IMR-90 (cell line): ENCODE measurements around the gene KCNIP1. TPM values are rescaled to one million over a fixed set of nuclear protein-coding genes. Genes with fewer than 3 reads are reported as not detected.

Source experiments
- ATAC-seq: fragments of 200-7000 bp; cut with Tn5 transposase; 2 replicates; pipeline ENCODE4 v1.9.1; 2020; ENCODE audit warnings: low read depth, mild to moderate bottlenecking, moderate library complexity
- BruUV-seq: library from RNA; stranded (reverse); fragments of 400-500 nt; replicated peaks from 2 replicates; lab custom pipeline; 2021; lab: Mats Ljungman, UMichigan
- CTCF ChIA-PET: fragments of 300-600 bp; formaldehyde crosslinking; extraction: SDS; loops from one replicate; lab custom pipeline; 2021; ENCODE audit warnings: antibody characterized with exemption; lab: Yijun Ruan, JAX
- POLR2A ChIA-PET: fragments of 300-600 bp; sonication (Branson Sonifier 250); formaldehyde crosslinking; loops from one replicate; lab custom pipeline; 2022; ENCODE audit warnings: antibody characterized with exemption; ENCODE audit not compliant: unreplicated experiment; lab: Charles Lee
- DNase-seq: peaks from one replicate; pipeline ENCODE4 v3.0.0; 2013
- H2AFZ ChIP-seq: replicated peaks from 2 replicates; pipeline ENCODE3; 2013; ENCODE audit warnings: low read length, mild to moderate bottlenecking; ENCODE audit not compliant: poor library complexity
- H2AK5ac ChIP-seq: 2 replicates; pipeline ENCODE4 v1.6.1; 2013; ENCODE audit warnings: low read depth, low read length, inconsistent platforms
- H2AK9ac ChIP-seq: replicated peaks from 2 replicates; pipeline ENCODE3; 2013; ENCODE audit warnings: mild to moderate bottlenecking, low read depth, low read length, moderate library complexity; ENCODE audit not compliant: poor library complexity
- H2BK120ac ChIP-seq: 2 replicates; pipeline ENCODE4 v1.6.1; 2013; ENCODE audit warnings: low read depth, low read length, inconsistent platforms
- H2BK15ac ChIP-seq: 3 replicates; pipeline ENCODE4 v1.6.1; 2013; ENCODE audit warnings: low read depth, low read length, inconsistent platforms
- H2BK20ac ChIP-seq: 2 replicates; pipeline ENCODE4 v1.6.1; 2013; ENCODE audit warnings: low read depth, mild to moderate bottlenecking, inconsistent platforms, low read length, moderate library complexity
- H2BK5ac ChIP-seq: 2 replicates; pipeline ENCODE4 v1.6.1; 2013; ENCODE audit warnings: mild to moderate bottlenecking, low read depth, low read length, inconsistent platforms; ENCODE audit not compliant: poor library complexity, severe bottlenecking
- H3K14ac ChIP-seq: replicated peaks from 2 replicates; pipeline ENCODE4 v1.6.1; 2013; ENCODE audit warnings: low read depth, low read length, inconsistent platforms
- H3K18ac ChIP-seq: 2 replicates; pipeline ENCODE4 v1.6.1; 2013; ENCODE audit warnings: low read depth, low read length, control low read depth
- H3K23ac ChIP-seq: 2 replicates; pipeline ENCODE4 v1.6.1; 2013; ENCODE audit warnings: low read depth, low read length, inconsistent platforms
- H3K27ac ChIP-seq: 2 replicates; pipeline ENCODE4 v1.5.1; 2013; ENCODE audit warnings: mild to moderate bottlenecking, control low read depth, low read length; ENCODE audit not compliant: insufficient read depth
- H3K27me3 ChIP-seq: 2 replicates; pipeline ENCODE4 v1.6.1; 2013; ENCODE audit warnings: low read length; ENCODE audit not compliant: control insufficient read depth, insufficient read depth
- H3K36me3 ChIP-seq: 2 replicates; pipeline ENCODE4 v1.6.1; 2013; ENCODE audit warnings: low read length, mixed read lengths; ENCODE audit not compliant: control insufficient read depth, insufficient read depth
- H3K4ac ChIP-seq: 2 replicates; pipeline ENCODE4 v1.6.1; 2013; ENCODE audit warnings: low read depth, low read length, inconsistent platforms
- H3K4me1 ChIP-seq: 2 replicates; pipeline ENCODE4 v1.6.1; 2013; ENCODE audit warnings: low read length, mixed read lengths; ENCODE audit not compliant: control insufficient read depth, insufficient read depth
- H3K4me2 ChIP-seq: 2 replicates; pipeline ENCODE4 v1.6.1; 2013; ENCODE audit warnings: low read depth, mild to moderate bottlenecking, control low read depth, low read length, moderate library complexity
- H3K4me3 ChIP-seq: 2 replicates; pipeline ENCODE4 v1.5.1; 2013; ENCODE audit warnings: low read depth, mild to moderate bottlenecking, control low read depth, low read length, moderate library complexity; ENCODE audit not compliant: insufficient read depth
- H3K56ac ChIP-seq: 2 replicates; pipeline ENCODE4 v1.6.1; 2013; ENCODE audit warnings: low read length, inconsistent platforms; ENCODE audit not compliant: insufficient read depth; ENCODE audit errors: extremely low read depth
- H3K79me1 ChIP-seq, 2 experiments: 2 replicates each; pipeline ENCODE4 v1.6.1; 2013; ENCODE audit warnings: low read length in 2 of 2, inconsistent platforms in 1 of 2, low read depth in 1 of 2
- H3K9ac ChIP-seq: 2 replicates; pipeline ENCODE4 v1.6.1; 2013; ENCODE audit warnings: low read depth, low read length, control low read depth
- H3K9me1 ChIP-seq: 2 replicates; pipeline ENCODE4 v1.6.1; 2013; ENCODE audit warnings: low read length, inconsistent platforms; ENCODE audit not compliant: insufficient read depth
- H3K9me3 ChIP-seq: 2 replicates; pipeline ENCODE4 v1.6.1; 2013; ENCODE audit warnings: low read length; ENCODE audit not compliant: control insufficient read depth, insufficient read depth
- H4K20me1 ChIP-seq: 2 replicates; pipeline ENCODE4 v1.6.1; 2013; ENCODE audit warnings: low read length, inconsistent platforms; ENCODE audit not compliant: insufficient read depth
- H4K5ac ChIP-seq: 2 replicates; pipeline ENCODE4 v1.6.1; 2013; ENCODE audit warnings: mild to moderate bottlenecking, low read depth, low read length, control low read depth
- H4K8ac ChIP-seq, 2 experiments: 2 replicates each; pipeline ENCODE4 v1.6.1; 2013; ENCODE audit warnings: low read depth in 2 of 2, low read length in 2 of 2, control low read depth in 1 of 2, inconsistent platforms in 1 of 2
- H4K91ac ChIP-seq: 2 replicates; pipeline ENCODE4 v1.6.1; 2013; ENCODE audit warnings: low read depth, low read length, inconsistent platforms; ENCODE audit not compliant: insufficient read depth
- BHLHE40 ChIP-seq: fragments of 150-350 bp; IDR thresholded peaks from 2 replicates; pipeline ENCODE4 v1.6.1; 2016; ENCODE audit warnings: mild to moderate bottlenecking, low read depth, low read length
- CEBPB ChIP-seq: IDR thresholded peaks from 2 replicates; pipeline ENCODE4 v1.6.1; 2012; ENCODE audit warnings: low read depth, low read length, improper control_type of control experiment
- CHD1 ChIP-seq: IDR thresholded peaks from 2 replicates; pipeline ENCODE4 v1.6.1; 2012; ENCODE audit warnings: low read depth, low read length, improper control_type of control experiment
- CTCF ChIP-seq: conservative IDR thresholded peaks from 2 replicates; pipeline ENCODE4 v1.5.1; 2012; ENCODE audit warnings: mild to moderate bottlenecking, low read depth, low read length, improper control_type of control experiment
- ELK1 ChIP-seq: fragments of 150-350 bp; IDR thresholded peaks from 2 replicates; pipeline ENCODE4 v1.6.1; 2016; ENCODE audit warnings: low read depth, mild to moderate bottlenecking, low read length, moderate library complexity, borderline replicate concordance
- FOS ChIP-seq: fragments of 150-350 bp; IDR thresholded peaks from 2 replicates; pipeline ENCODE4 v1.6.1; 2016; ENCODE audit warnings: low read depth, low read length
- MAFK ChIP-seq: IDR thresholded peaks from 2 replicates; pipeline ENCODE4 v1.6.1; 2012; ENCODE audit warnings: low read depth, low read length, improper control_type of control experiment
- MAZ ChIP-seq: IDR thresholded peaks from 2 replicates; pipeline ENCODE4 v1.6.1; 2012; ENCODE audit warnings: low read depth, mild to moderate bottlenecking, low read length, improper control_type of control experiment, moderate library complexity, borderline replicate concordance
- MXI1 ChIP-seq: IDR thresholded peaks from 2 replicates; pipeline ENCODE4 v1.6.1; 2012; ENCODE audit warnings: low read depth, mild to moderate bottlenecking, low read length, moderate library complexity, borderline replicate concordance
- NFE2L2 ChIP-seq: fragments of 150-350 bp; IDR thresholded peaks from 2 replicates; pipeline ENCODE4 v1.6.1; 2016; ENCODE audit warnings: low read depth, mild to moderate bottlenecking, low read length
- POLR2A ChIP-seq: IDR thresholded peaks from 2 replicates; pipeline ENCODE4 v1.6.1; 2012; ENCODE audit warnings: mild to moderate bottlenecking, low read depth, low read length
- RAD21 ChIP-seq: IDR thresholded peaks from 2 replicates; pipeline ENCODE4 v1.6.1; 2012; ENCODE audit warnings: low read length, improper control_type of control experiment
- RCOR1 ChIP-seq: IDR thresholded peaks from 2 replicates; pipeline ENCODE4 v1.6.1; 2012; ENCODE audit warnings: mild to moderate bottlenecking, low read length, improper control_type of control experiment; ENCODE audit not compliant: insufficient replicate concordance
- RFX5 ChIP-seq: IDR thresholded peaks from 2 replicates; pipeline ENCODE4 v1.8.0; 2012; ENCODE audit warnings: low read depth, mild to moderate bottlenecking, low read length, moderate library complexity
- SMC3 ChIP-seq: fragments of 150-350 bp; IDR thresholded peaks from 2 replicates; pipeline ENCODE4 v1.6.1; 2016; ENCODE audit warnings: low read depth, mild to moderate bottlenecking, antibody characterized with exemption, low read length, moderate library complexity
- WGBS, 2 experiments: methylation state at CpG; one replicate each; pipeline versions ENCODE4 v1.1.5 to v1.1.7; 2013; ENCODE audit warnings: missing lambda C conversion rate in 2 of 2; ENCODE audit not compliant: insufficient read length in 1 of 2; ENCODE audit errors: extremely low coverage in 2 of 2; 5-methylcytosine and 5-hydroxymethylcytosine counted together
- dilution Hi-C: fragments of 300-500 bp; cut with HindIII; formaldehyde crosslinking; loops from one replicate; pipeline ENCODE4 v1.14.3; 2018; ENCODE audit warnings: low sequenced_read_pairs; ENCODE audit not compliant: unreplicated experiment
- in situ Hi-C: fragments of 300-500 bp; cut with MboI; formaldehyde crosslinking; loops from 3 replicates; pipeline ENCODE4 v1.14.3; 2019; ENCODE audit warnings: low sequenced_read_pairs, inconsistent platforms, mixed read lengths
- intact Hi-C: fragments of 100-400 bp; cut with micrococcal nuclease; formaldehyde crosslinking; loops from 2 replicates; pipeline ENCODE4 v1.10.0; 2022
- polyA plus RNA-seq, 3 experiments: library from polyadenylated mRNA; depleted of rRNA; stranded (reverse); fragments of >200 nt; gene quantifications; 2 replicates each; pipeline ENCODE4 v1.2.3, GENCODE V29; 2012; ENCODE audit warnings: low replicate concordance in 1 of 3
- total RNA-seq: library from RNA; depleted of rRNA; stranded (reverse); fragments of >200 nt; gene quantifications from 2 replicates; pipeline ENCODE4 v1.2.3, GENCODE V29; 2012
- TF ChIP-seq, protein P1 (sequence below): fragments of 150-350 bp; IDR thresholded peaks from 2 replicates; pipeline ENCODE4 v1.6.1; 2017; ENCODE audit warnings: mild to moderate bottlenecking, antibody characterized with exemption, low read length, low read depth

KCNIP1 gene
- total and polyA plus RNA-seq, 2 of the 4 experiments (the other 2 are of a cell fraction): not detected

DNA sequence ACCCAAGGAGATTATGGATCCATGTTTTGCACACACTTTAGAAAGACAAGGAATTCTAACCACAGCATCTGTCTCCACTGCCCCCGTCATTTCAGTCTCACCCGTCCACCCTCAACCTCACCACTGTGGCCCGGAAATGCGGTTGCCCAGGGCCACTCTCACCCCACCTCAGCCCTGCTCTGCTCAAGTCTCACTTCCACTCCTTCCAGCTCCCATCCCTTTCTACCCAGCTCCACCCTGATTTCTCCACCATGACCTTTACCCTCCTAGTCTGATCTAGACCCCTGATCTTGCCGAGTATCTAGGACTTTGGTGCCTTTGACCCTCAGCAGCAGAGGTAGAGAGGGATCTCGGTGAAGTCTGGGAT lies 7.2 kb upstream of the KCNIP1 start:
- dilution Hi-C loops: no loop called here
- no peak overlapping the region for H4K5ac ChIP-seq
- no peak for ATAC-seq
- H3K56ac ChIP-seq: no peak overlapping the region
- no peak overlapping the region for H2AFZ ChIP-seq
- H2BK5ac ChIP-seq: no peak overlapping the region
- intact Hi-C loops: no loop called here
- CTCF ChIA-PET: no interaction called here
- H4K91ac ChIP-seq: no peak overlapping the region
- DNase-seq: no peak
- no peaks in the 10 kb centered on the region for H3K4me1 ChIP-seq
- no peak overlapping the region for H3K23ac ChIP-seq
- H3K27me3 ChIP-seq: peaks cover 6% of the 10 kb centered on the region
- POLR2A ChIA-PET: no interaction called here
- no peaks in the 10 kb centered on the region for H3K36me3 ChIP-seq
- WGBS, 2 experiments: 68% methylated on average over 3 of the region's 6 CpGs; no CpG with 5 or more reads in 1 of the 2 experiments
- H2AK5ac ChIP-seq: no peak overlapping the region
- H3K18ac ChIP-seq: no peak overlapping the region
- no peaks in the 10 kb centered on the region; the same call in 1 of the 2 replicates for H3K9me3 ChIP-seq
- H2AK9ac ChIP-seq: no peak overlapping the region
- no peak overlapping the region for H2BK120ac ChIP-seq
- H3K9ac ChIP-seq: no peak overlapping the region
- H2BK15ac ChIP-seq: no peak overlapping the region
- no peak overlapping the region for H3K4me3 ChIP-seq
- BruUV-seq: no TSS peak
- H2BK20ac ChIP-seq: no peak overlapping the region
- no peaks in the 10 kb centered on the region for H4K20me1 ChIP-seq
- H3K79me1 ChIP-seq: no peaks in the 10 kb centered on the region
- no peaks in the 10 kb centered on the region for H3K9me1 ChIP-seq
- no peak overlapping the region for H3K4ac ChIP-seq
- H3K14ac ChIP-seq: no peak overlapping the region
- H4K8ac ChIP-seq: no peak overlapping the region
- H3K27ac ChIP-seq: no peak overlapping the region
- no peak overlapping the region for H3K4me2 ChIP-seq
- in situ Hi-C loops: no loop called here
- TF ChIP-seq RAD21 (no peak), RFX5 (no peak), RCOR1 (no peak), SMC3 (no peak), CTCF (no peak), FOS (no peak), ELK1 (no peak), MXI1 (no peak), MAZ (no peak), NFE2L2 (no peak), BHLHE40 (no peak), MAFK (no peak), POLR2A (no peak), CHD1 (no peak), CEBPB (no peak)
- TF ChIP-seq, protein P1, sequence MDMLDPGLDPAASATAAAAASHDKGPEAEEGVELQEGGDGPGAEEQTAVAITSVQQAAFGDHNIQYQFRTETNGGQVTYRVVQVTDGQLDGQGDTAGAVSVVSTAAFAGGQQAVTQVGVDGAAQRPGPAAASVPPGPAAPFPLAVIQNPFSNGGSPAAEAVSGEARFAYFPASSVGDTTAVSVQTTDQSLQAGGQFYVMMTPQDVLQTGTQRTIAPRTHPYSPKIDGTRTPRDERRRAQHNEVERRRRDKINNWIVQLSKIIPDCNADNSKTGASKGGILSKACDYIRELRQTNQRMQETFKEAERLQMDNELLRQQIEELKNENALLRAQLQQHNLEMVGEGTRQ: no peak
